Heart right ventricle (tissue), 16 donors: Measurements from ENCODE around the gene HIVEP3. TPM values are rescaled to one million over a fixed set of nuclear protein-coding genes. Genes with fewer than 3 reads are reported as not detected.

ENCODE experiments used
- ATAC-seq, 8 donors: fragments of 200-7000 bp; cut with Tn5 transposase; one replicate each; pipeline ENCODE4 v1.9.1; 2020; ENCODE audit warnings: mild to moderate bottlenecking in 8 of 8, moderate library complexity in 8 of 8, moderate number of reproducible peaks in 1 of 8
- DNase-seq, 2 donors: peaks; one replicate each; pipeline ENCODE4 v3.0.0-alpha.2; 2020
- H3K27ac ChIP-seq, 10 donors: fragments of 200-600 bp; sonication (generic) in 2 of 10; one replicate each; pipeline versions ENCODE4 v1.5.0 to v1.8.0; 2020 to 2022; ENCODE audit warnings: mild to moderate bottlenecking in 3 of 10
- H3K27me3 ChIP-seq, 7 donors: fragments of 200-600 bp; one replicate each; pipeline ENCODE4 v1.8.0; 2021 to 2022; ENCODE audit warnings: mild to moderate bottlenecking in 2 of 7
- H3K36me3 ChIP-seq, 9 donors: fragments of 200-600 bp; sonication (generic) in 1 of 9; one replicate each; pipeline versions ENCODE4 v1.5.0 to v1.8.0; 2020 to 2022; ENCODE audit warnings: mild to moderate bottlenecking in 2 of 9
- H3K4me1 ChIP-seq, 9 donors: fragments of 200-600 bp; sonication (generic) in 1 of 9; one replicate each; pipeline versions ENCODE4 v1.5.0 to v1.8.0; 2020 to 2022; ENCODE audit warnings: mild to moderate bottlenecking in 4 of 9
- H3K4me3 ChIP-seq, 10 donors: fragments of 200-600 bp; sonication (generic) in 2 of 10; one replicate each; pipeline versions ENCODE4 v1.5.0 to v1.8.0; 2020 to 2022; ENCODE audit warnings: mild to moderate bottlenecking in 7 of 10, moderate library complexity in 2 of 10
- H3K9me3 ChIP-seq, 11 donors: fragments of 200-600 bp in 10 of 11; sonication (generic) in 2 of 11; one replicate each; pipeline versions ENCODE4 v1.5.0 to v1.8.0; 2013 to 2022; ENCODE audit warnings: mild to moderate bottlenecking in 2 of 11, control low read depth in 1 of 11, moderate library complexity in 1 of 11
- WGBS, 2 donors: extraction: QIAGEN DNeasy Blood & Tissue Kit; methylation state at CpG; one replicate each; pipeline ENCODE4 v1.1.7; 2013; ENCODE audit warnings: inconsistent platforms in 1 of 2; 5-methylcytosine and 5-hydroxymethylcytosine counted together
- intact Hi-C, 10 donors: fragments of 100-400 bp; cut with DNase I; formaldehyde crosslinking; loops; one replicate each; pipeline versions ENCODE4 v1.11.1 to v1.14.2; 2022
- polyA plus RNA-seq, 2 donors: library from polyadenylated mRNA; stranded (reverse); fragments of 200-250 nt; gene quantifications; one replicate each; pipeline ENCODE4 v1.2.3, GENCODE V29; 2013
- total RNA-seq, 10 donors: library from RNA; stranded (reverse); fragmentation: NEBNext Ultra II Directional in 3 of 10; extraction: Animal tissue kit (Norgen Biotek cat#: 25700) in 3 of 10; gene quantifications; one replicate each; pipeline versions ENCODE4 v1.2.1 to v1.2.4, GENCODE V29; 2021 to 2023
- TF ChIP-seq, protein P1 (sequence below), 9 donors: fragments of 200-600 bp; sonication (generic) in 2 of 9; IDR thresholded peaks; one replicate each; pipeline versions ENCODE4 v1.5.0 to v1.8.0; 2021 to 2022; ENCODE audit warnings: antibody characterized with exemption in 9 of 9, mild to moderate bottlenecking in 5 of 9, moderate library complexity in 1 of 9
- donor health status: Arrhythmogenic right ventricular cardiomyopathy.
- donor health status: ischemic (EF 13 %, LVEDD 7.1; RV severe dilation, severe dysfunction).
- donor health status: healthy with polysubstance abuse.
- donor health status: DM: no; HTN: yes; CAD: no.
- donor health status: DM: no; HTN: no; CAD: no.
- donor health status: ischemic (EF 25% LVEDD 6.9; RV normal size, moderate dysfunction).
- donor health status: ischemic (EF 25% LVEDD 5.7; RV mildly dilated, moderate dysfunction).
- donor health status: healthy.
- donor health status: DM: yes; HTN: yes; CAD: no.
- donor health status: Ischemic cardiomyopathy.
- donor health status: ischemic (EF 35%, LVEDD 5.7; RV mildly dilated, moderate dysfunction).
- donor health status: nonischemic (EF 11% LVEDD 7.7; RV severe dilation, severe dysfunction).
- donor health status: DM: yes; HTN: yes; CAD: no.
- donor health status: PGD.
- donor health status: ischemic (EF 29% LVEDD 5.4; RV normal size, mild dysfunction).
- donor health status: nonischemic (EF 23%, LVEDD 6.1; RV moderate dilation, normal function).

The HIVEP3 gene
- total and polyA plus RNA-seq, 12 donors = 2.6 to 7.5 (median 5.2) TPM

DNA sequence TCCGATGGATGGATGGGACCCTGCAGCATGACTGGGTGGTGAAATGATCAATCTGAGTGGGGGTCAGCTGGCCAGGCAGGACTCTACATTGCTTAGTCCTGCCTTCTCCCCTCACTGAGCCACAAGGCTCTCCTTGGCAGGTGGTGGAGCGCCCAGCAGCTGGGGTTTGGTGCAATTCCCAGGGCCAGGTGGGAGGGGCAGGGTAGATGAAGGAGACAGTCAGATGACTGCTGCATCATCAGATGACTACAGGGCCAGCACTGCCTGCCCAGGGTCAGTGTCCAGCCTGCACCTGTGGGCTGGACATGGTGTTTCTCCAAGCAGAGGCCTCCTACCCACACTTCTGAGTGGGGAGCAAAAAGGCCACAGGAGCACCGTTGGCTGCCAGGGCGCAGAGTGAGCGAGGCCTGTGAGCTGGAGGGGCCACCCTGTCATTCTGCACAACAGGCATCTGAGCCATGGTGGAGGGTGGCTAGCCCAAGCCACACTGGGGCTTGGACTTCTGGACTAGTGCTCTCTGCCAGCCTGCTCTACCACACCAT, 330.3 kb downstream of the HIVEP3 start:
- intact Hi-C loops = no loop called here
- ATAC-seq = no peak
- Histone ChIP-seq H3K36me3 (peaks cover 0 to 4% (median 0%) of the 10 kb centered on the region in 9 donors), H3K9me3 (peaks cover 0 to 9% (median 0%) of the 10 kb centered on the region in 11 donors), H3K4me1 (no peaks in the 10 kb centered on the region), H3K27me3 (no peaks in the 10 kb centered on the region), H3K27ac (no peak overlapping the region), H3K4me3 (no peak overlapping the region)
- DNase-seq = no peak
- WGBS, 2 donors = 89 to 98% methylated on average over 5 of the region's 5 CpGs
- TF ChIP-seq, protein P1, sequence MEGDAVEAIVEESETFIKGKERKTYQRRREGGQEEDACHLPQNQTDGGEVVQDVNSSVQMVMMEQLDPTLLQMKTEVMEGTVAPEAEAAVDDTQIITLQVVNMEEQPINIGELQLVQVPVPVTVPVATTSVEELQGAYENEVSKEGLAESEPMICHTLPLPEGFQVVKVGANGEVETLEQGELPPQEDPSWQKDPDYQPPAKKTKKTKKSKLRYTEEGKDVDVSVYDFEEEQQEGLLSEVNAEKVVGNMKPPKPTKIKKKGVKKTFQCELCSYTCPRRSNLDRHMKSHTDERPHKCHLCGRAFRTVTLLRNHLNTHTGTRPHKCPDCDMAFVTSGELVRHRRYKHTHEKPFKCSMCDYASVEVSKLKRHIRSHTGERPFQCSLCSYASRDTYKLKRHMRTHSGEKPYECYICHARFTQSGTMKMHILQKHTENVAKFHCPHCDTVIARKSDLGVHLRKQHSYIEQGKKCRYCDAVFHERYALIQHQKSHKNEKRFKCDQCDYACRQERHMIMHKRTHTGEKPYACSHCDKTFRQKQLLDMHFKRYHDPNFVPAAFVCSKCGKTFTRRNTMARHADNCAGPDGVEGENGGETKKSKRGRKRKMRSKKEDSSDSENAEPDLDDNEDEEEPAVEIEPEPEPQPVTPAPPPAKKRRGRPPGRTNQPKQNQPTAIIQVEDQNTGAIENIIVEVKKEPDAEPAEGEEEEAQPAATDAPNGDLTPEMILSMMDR (IDR thresholded peaks at IDR 0.05) = no peak

DNA sequence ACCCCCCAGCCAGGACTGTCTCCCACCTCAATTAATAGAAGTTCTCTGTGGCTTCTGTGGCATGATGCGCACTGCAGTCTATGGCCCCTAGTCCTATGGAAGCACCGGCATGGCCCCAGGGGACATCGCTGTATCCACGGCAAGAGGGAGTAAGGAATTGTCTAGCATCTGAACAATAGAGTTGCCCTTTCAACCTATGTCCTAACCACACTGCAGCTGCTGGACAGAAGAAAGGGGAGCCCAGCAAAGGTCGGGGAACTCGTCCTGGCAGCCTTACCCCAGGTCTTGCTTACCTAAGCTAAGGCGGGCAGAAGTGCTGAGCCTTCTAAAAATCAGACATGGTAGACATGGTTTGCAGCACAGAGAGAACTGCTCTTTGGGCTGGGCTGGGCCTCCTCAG, 330.9 kb downstream of the HIVEP3 start:
- H3K27ac ChIP-seq = no peak overlapping the region
- no peaks in the 10 kb centered on the region for H3K27me3 ChIP-seq
- H3K4me1 ChIP-seq = no peaks in the 10 kb centered on the region
- ATAC-seq (no peak), DNase-seq (no peak)
- peaks cover 0 to 4% (median 0%) of the 10 kb centered on the region in 9 donors for H3K36me3 ChIP-seq
- intact Hi-C loops = no loop called here
- no peak overlapping the region for H3K4me3 ChIP-seq
- peaks cover 0 to 9% (median 0%) of the 10 kb centered on the region in 11 donors for H3K9me3 ChIP-seq
- TF ChIP-seq, protein P1 (IDR thresholded peaks at IDR 0.05) = no peak
- WGBS, 2 donors = 95 to 98% methylated on average over 7 of the region's 7 CpGs

DNA sequence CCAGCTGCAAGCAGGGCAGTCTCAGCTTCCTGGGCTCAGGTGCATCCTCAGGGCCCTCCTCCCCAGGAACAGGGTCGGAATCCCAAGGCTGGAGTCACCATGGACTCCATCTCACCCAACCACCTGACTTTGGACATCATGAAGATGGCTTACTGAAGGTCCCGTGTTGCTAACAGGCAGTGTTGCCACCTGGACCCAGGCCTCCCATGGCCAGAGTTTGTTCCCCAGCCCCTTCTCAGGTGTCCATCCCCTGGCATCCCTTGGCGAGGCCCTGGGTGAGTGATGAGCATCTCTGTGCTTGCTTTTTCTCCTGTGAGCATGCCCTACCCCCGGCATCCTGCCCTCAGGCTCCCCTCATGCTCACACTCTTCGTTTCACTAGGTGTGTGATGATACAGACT, 332.5 kb downstream of the HIVEP3 start:
- WGBS, 2 donors = 88 to 96% methylated on average over 5 of the region's 5 CpGs
- TF ChIP-seq, protein P1 (IDR thresholded peaks at IDR 0.05) = no peak
- H3K4me3 ChIP-seq = no peak overlapping the region
- no peak for ATAC-seq
- intact Hi-C loops = no loop called here
- no peaks in the 10 kb centered on the region for H3K4me1 ChIP-seq
- peaks cover 0 to 4% (median 0%) of the 10 kb centered on the region in 9 donors for H3K36me3 ChIP-seq
- no peaks in the 10 kb centered on the region for H3K27me3 ChIP-seq
- no peak for DNase-seq
- no peak overlapping the region for H3K27ac ChIP-seq
- peaks cover 0 to 9% (median 0%) of the 10 kb centered on the region in 11 donors for H3K9me3 ChIP-seq

DNA sequence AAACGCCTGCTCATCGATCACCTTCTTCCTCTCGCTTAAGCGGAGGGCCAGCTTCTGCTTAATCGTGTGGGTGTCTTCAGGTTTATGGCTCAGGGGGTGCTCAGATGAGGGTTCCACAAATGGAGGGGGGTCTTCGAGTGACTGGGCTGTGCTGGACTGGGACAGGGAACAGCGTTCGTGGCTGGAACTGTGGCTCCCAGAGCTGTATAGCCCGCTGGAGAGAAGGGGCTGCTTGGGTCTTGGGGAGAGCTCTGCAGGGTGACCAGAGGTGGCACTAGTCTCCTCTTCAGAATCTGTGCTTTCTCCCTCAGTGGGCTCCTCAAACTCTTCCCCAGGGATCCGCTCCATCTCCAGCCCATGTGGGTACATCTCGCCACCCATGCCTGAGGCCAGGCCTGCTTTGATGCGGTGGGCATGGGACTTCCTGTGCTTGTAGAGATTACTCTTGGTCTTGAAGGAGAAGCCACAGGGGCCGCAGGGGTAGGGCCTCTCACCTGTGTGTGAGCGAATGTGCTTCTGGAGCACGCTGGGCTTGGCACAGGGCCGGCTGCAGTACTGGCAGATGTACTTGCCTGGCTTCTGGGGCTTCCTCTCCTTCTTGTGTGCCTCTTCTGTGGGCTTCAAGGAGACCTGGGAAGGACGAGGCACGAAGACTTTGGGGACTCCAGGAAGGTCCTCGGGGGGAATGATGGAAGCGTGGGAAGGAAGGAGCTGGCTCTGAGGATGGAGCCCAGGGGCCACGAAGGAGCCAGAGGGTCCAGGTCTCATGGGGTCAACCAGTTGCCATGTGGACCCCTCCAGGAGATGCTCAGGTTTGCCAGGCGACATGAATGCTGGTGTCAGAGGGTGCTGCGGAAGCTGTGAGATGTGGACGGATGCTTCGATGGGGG, 334.8 kb downstream of the HIVEP3 start:
- Histone ChIP-seq H3K36me3 (peaks cover 0 to 8% (median 0%) of the 10 kb centered on the region in 9 donors), H3K27ac (no peak overlapping the region), H3K9me3 (no peaks in the 10 kb centered on the region), H3K4me1 (no peaks in the 10 kb centered on the region), H3K27me3 (no peaks in the 10 kb centered on the region), H3K4me3 (no peak overlapping the region)
- TF ChIP-seq, protein P1 (IDR thresholded peaks at IDR 0.05) = no peak
- 95 to 97% methylated on average over 25 of the region's 25 CpGs for WGBS, 2 donors
- DNase-seq = no peak
- no peak for ATAC-seq
- intact Hi-C loops = no loop called here
